Measurements from ENCODE around the gene RP2. TPM values are rescaled to one million over a fixed set of nuclear protein-coding genes. Genes with fewer than 3 reads are reported as not detected.

RP2 gene
- total and polyA plus RNA-seq, 2 of the 8 experiments (the other 6 are each of a cell fraction or from before 2014, with no cell fraction given): 2.2 to 6.9 TPM

DNA sequence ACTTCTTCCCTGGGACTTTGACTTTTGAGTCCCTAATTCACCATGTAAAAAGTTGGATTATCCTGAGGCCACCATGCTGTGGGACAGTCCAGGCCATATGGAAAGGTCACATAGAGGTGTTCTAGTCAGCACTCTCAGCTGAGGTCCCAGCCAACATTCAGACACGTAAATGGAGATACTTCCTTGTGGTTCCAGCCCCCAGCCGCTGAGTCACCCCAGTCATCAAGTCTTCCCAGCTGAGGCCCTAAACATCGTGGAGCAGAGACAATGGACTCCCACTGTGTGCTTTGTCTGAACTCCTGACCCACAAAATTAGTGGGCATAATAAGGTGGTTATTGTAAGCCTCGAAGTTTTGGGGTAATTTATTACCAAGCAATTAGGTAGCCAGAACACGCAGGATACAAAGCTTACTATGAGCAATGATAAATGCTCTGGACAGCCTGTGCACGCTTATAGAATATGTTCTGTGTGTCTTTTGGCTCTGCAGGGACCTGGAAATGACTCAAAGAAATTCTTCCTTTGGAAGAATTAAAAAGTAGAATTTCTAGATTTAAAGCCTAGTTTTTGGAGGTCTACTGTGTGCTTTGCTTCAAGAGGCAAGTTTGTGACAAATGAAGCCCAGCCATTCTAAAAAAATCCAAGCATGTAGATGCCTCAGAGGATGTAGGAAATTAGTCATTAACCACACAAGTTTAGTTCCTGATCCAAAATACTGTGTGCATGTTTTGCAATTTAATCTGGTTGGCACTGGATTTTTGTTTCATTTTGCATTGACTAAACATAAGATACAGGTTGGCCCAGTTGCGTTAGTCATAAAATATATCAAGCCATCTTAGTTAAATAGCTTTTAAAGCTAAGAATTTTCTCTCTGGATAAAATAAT is 44.7 kb upstream of the RP2 start (continued):
- TF ChIP-seq, protein P1, sequence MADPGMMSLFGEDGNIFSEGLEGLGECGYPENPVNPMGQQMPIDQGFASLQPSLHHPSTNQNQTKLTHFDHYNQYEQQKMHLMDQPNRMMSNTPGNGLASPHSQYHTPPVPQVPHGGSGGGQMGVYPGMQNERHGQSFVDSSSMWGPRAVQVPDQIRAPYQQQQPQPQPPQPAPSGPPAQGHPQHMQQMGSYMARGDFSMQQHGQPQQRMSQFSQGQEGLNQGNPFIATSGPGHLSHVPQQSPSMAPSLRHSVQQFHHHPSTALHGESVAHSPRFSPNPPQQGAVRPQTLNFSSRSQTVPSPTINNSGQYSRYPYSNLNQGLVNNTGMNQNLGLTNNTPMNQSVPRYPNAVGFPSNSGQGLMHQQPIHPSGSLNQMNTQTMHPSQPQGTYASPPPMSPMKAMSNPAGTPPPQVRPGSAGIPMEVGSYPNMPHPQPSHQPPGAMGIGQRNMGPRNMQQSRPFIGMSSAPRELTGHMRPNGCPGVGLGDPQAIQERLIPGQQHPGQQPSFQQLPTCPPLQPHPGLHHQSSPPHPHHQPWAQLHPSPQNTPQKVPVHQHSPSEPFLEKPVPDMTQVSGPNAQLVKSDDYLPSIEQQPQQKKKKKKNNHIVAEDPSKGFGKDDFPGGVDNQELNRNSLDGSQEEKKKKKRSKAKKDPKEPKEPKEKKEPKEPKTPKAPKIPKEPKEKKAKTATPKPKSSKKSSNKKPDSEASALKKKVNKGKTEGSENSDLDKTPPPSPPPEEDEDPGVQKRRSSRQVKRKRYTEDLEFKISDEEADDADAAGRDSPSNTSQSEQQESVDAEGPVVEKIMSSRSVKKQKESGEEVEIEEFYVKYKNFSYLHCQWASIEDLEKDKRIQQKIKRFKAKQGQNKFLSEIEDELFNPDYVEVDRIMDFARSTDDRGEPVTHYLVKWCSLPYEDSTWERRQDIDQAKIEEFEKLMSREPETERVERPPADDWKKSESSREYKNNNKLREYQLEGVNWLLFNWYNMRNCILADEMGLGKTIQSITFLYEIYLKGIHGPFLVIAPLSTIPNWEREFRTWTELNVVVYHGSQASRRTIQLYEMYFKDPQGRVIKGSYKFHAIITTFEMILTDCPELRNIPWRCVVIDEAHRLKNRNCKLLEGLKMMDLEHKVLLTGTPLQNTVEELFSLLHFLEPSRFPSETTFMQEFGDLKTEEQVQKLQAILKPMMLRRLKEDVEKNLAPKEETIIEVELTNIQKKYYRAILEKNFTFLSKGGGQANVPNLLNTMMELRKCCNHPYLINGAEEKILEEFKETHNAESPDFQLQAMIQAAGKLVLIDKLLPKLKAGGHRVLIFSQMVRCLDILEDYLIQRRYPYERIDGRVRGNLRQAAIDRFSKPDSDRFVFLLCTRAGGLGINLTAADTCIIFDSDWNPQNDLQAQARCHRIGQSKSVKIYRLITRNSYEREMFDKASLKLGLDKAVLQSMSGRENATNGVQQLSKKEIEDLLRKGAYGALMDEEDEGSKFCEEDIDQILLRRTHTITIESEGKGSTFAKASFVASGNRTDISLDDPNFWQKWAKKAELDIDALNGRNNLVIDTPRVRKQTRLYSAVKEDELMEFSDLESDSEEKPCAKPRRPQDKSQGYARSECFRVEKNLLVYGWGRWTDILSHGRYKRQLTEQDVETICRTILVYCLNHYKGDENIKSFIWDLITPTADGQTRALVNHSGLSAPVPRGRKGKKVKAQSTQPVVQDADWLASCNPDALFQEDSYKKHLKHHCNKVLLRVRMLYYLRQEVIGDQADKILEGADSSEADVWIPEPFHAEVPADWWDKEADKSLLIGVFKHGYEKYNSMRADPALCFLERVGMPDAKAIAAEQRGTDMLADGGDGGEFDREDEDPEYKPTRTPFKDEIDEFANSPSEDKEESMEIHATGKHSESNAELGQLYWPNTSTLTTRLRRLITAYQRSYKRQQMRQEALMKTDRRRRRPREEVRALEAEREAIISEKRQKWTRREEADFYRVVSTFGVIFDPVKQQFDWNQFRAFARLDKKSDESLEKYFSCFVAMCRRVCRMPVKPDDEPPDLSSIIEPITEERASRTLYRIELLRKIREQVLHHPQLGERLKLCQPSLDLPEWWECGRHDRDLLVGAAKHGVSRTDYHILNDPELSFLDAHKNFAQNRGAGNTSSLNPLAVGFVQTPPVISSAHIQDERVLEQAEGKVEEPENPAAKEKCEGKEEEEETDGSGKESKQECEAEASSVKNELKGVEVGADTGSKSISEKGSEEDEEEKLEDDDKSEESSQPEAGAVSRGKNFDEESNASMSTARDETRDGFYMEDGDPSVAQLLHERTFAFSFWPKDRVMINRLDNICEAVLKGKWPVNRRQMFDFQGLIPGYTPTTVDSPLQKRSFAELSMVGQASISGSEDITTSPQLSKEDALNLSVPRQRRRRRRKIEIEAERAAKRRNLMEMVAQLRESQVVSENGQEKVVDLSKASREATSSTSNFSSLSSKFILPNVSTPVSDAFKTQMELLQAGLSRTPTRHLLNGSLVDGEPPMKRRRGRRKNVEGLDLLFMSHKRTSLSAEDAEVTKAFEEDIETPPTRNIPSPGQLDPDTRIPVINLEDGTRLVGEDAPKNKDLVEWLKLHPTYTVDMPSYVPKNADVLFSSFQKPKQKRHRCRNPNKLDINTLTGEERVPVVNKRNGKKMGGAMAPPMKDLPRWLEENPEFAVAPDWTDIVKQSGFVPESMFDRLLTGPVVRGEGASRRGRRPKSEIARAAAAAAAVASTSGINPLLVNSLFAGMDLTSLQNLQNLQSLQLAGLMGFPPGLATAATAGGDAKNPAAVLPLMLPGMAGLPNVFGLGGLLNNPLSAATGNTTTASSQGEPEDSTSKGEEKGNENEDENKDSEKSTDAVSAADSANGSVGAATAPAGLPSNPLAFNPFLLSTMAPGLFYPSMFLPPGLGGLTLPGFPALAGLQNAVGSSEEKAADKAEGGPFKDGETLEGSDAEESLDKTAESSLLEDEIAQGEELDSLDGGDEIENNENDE (IDR thresholded peaks at IDR 0.05; ENCODE audit: insufficient replicate concordance, low read length): no peak
- TF ChIP-seq FOSL1 (IDR thresholded peaks at IDR 0.05; ENCODE audit: insufficient read depth, low read depth, low read length): no peak
- TF ChIP-seq, protein P2, sequence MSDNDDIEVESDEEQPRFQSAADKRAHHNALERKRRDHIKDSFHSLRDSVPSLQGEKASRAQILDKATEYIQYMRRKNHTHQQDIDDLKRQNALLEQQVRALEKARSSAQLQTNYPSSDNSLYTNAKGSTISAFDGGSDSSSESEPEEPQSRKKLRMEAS (IDR thresholded peaks at IDR 0.05): no peak
- no peak for TF ChIP-seq KDM4A (IDR thresholded peaks at IDR 0.05; ENCODE audit: low read depth, low read length, severe bottlenecking)
- no peak for TF ChIP-seq CBX8 (IDR thresholded peaks at IDR 0.05; ENCODE audit: borderline replicate concordance, low read depth, low read length)
- TF ChIP-seq JUN (IDR thresholded peaks at IDR 0.05; ENCODE audit: low read depth, low read length): no peak
- TF ChIP-seq CHD1 (IDR thresholded peaks at IDR 0.05; ENCODE audit: low read depth, low read length): no peak
- TF ChIP-seq TAF7 (optimal IDR thresholded peaks at IDR 0.05; ENCODE audit: borderline replicate concordance, low read depth, low read length): no peak
- no peak for TF ChIP-seq GTF2F1 (IDR thresholded peaks at IDR 0.05; ENCODE audit: borderline replicate concordance, low read depth, low read length)
- no peak for TF ChIP-seq SP1 (IDR thresholded peaks at IDR 0.05; ENCODE audit: low read depth, low read length)
